GM13977 (cell line): ENCODE measurements around the gene SLC6A11.
A peak's percentile ranks its signal among the peaks of the same experiment; 100 is the strongest.

Source experiments
- DNase-seq: peaks from one replicate; pipeline ENCODE4 v3.0.0; 2012; ENCODE audit warnings: low spot score
- CTCF ChIP-seq: IDR thresholded peaks from 2 replicates; pipeline ENCODE4 v1.5.1; 2012; ENCODE audit warnings: mild to moderate bottlenecking, control low read depth; ENCODE audit not compliant: insufficient read depth; ENCODE audit errors: extremely low read depth, missing control alignments
- in situ Hi-C: fragments of 300-500 bp; cut with MboI; formaldehyde crosslinking; loops from one replicate; pipeline ENCODE4 v1.12.0; 2022; ENCODE audit warnings: low sequenced_read_pairs, low pct_unique_long_range_greater_than_20kb, mixed read lengths, inconsistent platforms; ENCODE audit not compliant: unreplicated experiment

The SLC6A11 gene

GRCh38 chr3:10772271-10773161 is 43.5 kb upstream of the SLC6A11 start:
- DNase-seq = no peak
- peak; percentile 22 for TF ChIP-seq CTCF
- in situ Hi-C loops = no loop called here

- DNase-seq = no peak
- in situ Hi-C loops = no loop called here
- TF ChIP-seq CTCF = no peak
Observed at GRCh38 chr3:10774129-10774670, 41.8 kb upstream of the SLC6A11 start.

- DNase-seq = no peak
- in situ Hi-C loops = no loop called here
- TF ChIP-seq CTCF = no peak
Observed at GRCh38 chr3:10774825-10775224, 41.2 kb upstream of the SLC6A11 start.

- no peak for TF ChIP-seq CTCF
- no peak for DNase-seq
- in situ Hi-C loops = no loop called here
Observed at GRCh38 chr3:10775259-10775658, 40.8 kb upstream of the SLC6A11 start.

GRCh38 chr3:10775828-10776227 is 40.2 kb upstream of the SLC6A11 start:
- no peak for DNase-seq

GRCh38 chr3:10777627-10778026 is 38.4 kb upstream of the SLC6A11 start:
- DNase-seq = no peak
- in situ Hi-C loops = no loop called here
- TF ChIP-seq CTCF = no peak

More at GRCh38 chr3:10775828-10776227, 40.2 kb upstream of the SLC6A11 start:
- in situ Hi-C loops = no loop called here
- TF ChIP-seq CTCF = no peak
